HG02885 (cell line): ENCODE results near the gene BCL11B.

Experiments used
- ATAC-seq: cut with Tn5 transposase; IDR thresholded peaks from one replicate; pipeline ENCODE4 v1.9.1; 2021; ENCODE audit warnings: mild to moderate bottlenecking; ENCODE audit not compliant: unreplicated experiment, poor library complexity

BCL11B gene

DNA sequence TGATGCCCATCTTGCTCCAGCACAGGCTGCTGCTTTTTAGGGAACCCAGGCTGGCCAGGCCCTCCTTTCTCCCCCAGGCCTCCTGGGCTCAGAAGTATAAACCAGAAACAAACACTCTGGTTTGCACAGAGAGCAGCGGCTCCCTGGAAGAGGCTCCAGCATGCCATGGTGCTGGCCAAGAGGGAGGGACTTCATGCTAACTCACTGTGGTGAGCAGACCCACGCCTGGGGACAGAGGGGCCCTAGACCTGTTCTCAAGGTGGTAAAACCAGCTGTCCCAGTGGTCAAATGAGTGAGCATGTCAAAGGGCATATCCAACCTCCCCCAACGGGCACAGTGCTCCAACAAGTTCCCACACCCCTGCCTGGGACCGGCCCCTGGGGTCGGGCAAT lies 15.5 kb downstream of the BCL11B start:
- ATAC-seq, result no peak

DNA sequence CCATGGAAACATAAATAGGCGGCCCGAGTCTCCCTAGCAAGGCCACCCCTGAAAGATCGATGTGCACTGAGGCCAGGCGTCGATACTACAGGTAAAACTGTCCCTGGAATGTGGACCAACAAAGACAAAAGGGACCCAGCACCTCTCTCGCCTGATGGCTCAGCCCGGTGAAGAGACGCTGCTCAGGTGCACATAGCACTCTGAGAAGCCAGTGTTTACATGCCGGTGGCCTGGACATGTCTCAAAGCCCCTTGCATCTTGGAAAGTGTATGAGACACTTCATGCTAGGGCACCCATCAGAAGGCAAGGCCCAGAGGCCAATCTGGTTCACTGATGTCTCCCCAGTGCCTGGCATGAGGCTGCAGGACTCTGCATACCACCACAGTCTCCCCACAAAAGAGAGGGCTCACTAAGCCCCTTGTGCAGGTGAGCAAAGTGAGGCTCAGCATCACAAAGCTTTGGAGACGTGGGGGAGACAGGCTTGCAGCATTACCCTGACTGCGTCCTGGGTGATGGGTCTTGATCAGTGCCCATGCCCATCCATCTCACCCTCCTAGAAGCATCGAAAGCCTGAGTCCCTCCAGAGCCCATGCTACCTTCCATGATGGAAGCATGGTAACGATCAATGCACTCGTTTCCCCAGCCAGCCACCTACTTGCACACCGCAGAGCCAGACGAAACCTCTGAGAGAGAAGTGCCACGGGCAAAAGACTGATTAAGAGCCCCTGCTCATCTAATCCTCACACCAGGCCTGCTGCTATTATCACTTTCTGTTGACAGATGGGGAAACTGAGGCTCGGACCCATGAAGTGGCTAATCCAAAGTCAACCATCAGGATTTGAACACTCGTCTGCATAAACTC lies 16.1 kb downstream of the BCL11B start:
- ATAC-seq, result no peak

DNA sequence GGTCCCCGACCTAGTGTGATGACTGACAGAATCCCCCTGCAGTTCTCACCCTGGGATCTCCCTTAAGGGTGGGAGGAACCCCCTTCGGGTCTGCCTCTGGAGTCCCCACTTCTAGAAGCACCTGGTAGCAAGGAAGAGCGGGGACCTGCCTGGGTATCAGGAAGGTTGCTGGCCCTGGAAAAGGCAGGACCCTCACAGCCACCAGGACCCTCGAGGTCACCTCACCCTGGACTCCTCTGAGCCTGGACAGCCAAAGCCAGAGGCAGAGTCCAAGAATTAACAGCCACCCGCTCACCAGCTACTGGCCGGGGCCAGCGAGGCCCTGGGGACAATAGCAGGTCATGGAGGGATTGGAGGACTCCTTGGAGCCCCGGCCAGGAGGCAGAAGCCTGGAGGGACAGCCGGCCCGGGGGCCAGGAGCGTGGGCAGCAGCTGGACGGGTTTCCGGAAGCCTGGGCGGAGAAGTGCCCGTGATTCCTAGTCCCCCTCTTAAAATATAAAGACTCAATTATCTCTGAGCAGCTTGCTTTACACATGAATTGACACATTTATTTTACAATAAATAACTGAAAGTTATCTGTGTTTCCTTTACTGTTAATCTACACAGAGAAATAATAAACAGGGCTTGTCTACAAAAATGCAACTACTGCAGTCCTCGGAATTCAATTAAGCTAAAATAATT lies 17.5 kb downstream of the BCL11B start:
- ATAC-seq, result no peak

DNA sequence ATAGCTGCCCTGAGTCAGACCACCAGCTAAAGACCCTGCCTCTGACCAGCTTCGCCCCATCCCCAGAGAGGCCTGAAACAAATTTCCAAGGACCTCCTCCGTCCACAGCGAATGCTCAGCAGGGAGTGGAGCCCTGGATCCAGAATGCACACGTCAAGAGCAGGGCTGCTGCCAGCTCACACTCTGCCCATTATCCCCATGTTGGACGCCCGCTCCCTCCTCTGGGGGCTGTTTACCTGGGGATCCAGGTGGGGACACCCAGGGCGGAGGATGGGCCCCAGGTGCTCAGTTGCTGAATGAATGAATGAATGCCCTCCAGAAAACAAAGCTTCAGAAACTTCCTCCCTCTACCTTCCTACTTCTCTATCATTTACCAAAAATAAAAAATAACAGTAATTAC lies 18.1 kb downstream of the BCL11B start:
- ATAC-seq, result no peak

DNA sequence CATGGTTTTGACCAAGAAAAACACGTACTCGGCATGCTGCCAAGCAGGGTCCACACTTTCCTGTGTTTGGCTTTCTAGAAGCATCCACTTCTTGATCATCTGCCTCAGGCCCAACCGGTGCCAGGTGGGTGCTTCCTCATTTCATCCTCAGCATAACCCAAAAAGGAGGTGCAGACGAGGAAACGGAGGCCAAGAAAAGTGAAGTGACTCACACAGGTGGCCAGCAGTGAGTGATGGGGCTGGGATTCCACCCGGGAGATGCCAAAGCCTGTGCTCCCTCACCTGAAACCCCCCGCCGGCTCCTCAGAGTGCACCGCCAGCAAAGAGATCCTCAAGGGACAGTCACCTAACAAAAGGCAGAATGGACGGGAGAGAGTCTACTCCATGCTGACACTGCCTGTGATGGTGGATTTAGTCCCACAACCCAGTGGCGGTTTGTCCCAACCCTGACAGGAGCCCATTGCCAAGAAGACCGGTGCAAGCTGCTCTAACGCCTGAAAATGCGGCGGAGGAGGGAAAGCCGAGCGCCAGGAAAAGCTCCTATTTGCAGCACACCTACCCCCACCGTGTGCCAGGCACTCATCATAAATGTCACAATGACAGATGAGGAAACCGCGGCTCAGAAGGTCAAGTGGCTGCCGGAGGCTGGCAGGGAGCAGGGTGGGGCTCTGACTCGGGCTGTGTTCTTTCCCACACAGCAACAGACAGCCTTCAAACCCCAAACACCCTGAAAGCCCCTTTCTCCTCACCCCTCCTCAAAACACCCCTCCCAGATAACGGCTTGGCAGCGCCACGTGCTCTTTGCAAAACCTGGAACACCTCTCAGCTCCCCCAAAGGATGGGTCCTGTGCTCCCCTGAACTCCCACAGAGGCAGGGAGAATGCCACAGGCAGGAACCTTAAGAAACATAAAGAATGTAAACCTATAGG lies 18.8 kb downstream of the BCL11B start:
- ATAC-seq, result no peak

DNA sequence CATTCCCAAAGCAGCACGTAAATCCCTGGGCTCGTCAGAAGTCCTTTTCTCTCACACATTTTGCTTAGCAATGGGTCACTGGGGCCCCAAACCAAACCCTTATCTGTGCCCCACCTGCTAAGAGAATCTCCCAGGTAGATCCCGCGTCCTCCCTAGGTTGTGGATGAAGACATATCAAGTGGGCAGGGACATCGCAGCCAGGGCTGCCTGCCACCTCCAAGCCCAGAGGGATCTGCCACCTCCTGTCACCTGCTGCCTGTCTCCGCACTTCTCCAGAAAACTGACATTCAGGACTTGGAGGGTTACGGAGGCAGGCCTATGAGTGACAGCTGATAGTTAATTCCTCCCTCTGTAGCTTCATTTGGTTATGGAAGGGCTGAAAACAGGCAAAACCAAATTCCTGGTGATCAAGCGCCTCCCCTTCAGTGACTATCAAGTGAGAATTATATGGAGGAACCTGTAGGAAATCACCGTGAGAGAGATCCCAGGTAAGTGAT lies 19.5 kb downstream of the BCL11B start:
- no peak for ATAC-seq

DNA sequence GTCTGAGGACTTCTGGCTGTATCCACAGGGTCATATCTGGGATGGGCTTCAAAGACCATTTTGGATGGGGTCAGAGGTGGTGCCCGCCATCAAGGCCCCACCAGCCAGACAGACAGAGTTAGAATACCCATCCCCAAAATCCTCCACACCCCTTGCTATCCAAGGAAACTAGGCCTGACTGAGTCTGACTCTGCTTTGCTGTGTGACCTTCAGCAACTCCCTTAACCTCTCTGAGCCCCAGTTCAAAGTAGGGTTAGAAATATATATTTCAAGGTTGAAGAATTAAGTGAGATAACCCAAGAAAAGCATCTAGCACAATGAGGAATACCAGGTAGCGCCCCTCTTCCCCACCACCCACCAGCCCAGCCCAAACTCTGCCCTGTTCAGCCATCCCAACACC lies 20.3 kb downstream of the BCL11B start:
- ATAC-seq, result no peak

DNA sequence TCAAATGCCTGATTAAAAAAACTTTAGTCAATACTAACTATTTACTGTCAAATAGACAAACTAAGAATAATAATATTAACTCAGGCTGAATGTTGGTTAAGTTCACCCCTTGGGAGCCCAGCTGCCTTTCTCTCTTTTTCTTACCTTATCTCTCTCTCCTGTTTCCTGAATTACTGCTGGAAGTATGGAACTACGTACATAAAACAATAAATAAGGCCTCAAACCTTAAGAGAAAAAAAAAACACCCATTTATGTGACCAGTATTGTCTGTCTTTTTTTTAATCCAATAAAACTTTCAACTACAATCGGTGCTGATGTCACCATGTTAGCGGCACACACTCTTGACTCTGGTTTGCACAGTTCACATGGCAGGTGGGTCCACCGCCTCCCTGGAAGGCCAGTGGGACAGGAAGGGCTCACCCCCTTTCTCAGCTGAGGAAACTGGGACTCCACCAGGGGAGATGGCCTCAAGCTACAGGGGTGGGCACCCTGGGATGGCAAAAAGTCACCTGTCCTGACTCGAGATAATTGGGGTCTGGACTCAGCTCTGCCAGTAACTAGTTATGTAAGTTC lies 21.3 kb downstream of the BCL11B start:
- no peak for ATAC-seq

DNA sequence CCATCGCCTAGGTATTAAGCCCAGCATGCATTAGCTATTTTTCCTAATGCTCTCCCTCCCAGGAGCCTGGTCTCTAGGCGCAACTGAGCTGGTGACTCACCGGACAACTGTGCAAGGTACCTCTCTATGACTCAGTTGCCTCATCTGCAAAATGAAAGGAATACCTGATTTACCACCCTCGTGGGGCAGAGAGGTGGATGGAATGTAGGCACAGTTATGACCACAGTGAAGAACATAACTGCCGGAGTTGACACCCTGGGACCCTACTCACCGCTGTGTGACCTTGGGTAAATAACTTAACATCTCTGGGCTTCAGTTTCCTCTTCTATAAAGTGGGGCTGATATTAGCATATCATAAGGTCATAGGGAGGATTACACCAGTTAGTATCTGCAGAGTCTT lies 22.6 kb downstream of the BCL11B start:
- no peak for ATAC-seq

DNA sequence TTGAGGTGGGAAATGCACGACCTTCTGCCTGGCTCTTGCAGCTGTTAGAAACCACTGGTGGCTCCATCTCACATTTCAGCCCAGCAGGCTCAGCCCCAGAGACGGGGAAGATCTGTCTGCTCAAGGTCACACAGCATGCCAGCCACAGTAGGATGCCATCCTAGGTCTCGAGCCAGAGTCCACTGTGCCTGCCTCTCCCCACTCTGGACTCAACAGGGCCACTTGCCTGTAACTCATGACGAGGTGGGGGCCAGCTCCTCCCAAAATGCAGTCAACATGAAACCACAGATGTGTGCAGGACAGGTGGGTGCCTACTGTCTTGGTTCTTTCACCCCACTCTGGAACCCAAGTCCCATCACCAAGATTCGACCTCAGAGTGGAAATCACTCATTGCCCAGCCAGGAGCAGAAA lies 23.2 kb downstream of the BCL11B start:
- no peak for ATAC-seq

DNA sequence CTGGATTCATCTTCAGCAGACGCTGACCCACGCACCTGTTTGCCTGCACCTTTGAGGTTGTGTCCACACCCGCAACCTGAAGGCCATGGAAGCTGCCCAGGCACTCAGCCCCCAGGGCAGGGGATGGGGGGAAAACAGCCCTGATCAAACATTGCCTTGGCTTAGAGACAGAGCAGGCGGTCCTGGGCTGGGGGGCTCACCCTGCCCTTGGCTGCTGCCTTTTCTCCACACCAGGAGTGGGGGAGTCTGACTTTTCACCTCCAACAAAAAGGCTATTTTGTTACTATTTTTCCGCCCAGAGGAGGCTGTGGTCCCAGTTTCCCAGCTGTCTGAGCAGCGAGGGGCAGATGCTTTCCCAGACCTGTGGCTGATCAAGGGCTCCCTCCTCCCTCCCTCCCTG lies 24.2 kb downstream of the BCL11B start:
- ATAC-seq, result no peak

DNA sequence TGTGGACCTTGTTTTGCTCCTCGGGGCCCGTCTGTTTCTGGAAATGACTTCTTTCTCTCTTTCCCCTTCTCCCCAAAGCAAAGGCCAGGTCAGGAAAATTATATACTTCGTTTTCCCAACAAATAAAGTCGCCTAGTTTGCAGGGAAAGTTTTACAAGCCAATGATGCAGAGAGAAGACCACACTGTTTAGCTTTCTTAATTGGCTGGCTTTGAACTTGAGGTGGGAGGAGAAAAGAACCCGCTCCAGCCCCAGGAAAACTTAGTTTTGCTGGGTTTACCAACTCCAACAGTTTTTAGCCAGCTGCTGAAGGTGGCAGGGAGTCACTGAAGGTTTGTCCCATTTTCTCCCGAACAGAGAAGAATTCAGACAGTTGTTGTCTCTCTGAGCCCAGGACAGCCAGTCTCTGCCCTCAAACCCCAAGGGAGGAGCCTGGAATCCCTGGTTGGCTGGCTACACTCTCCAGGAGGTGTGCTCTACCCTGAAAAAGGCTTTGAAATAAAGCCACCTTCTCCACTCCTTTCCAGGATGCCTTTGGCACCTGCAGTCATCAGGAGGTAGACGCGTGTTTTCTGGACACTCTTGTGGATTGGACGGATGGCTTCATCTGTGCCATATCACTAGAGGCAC lies 24.8 kb downstream of the BCL11B start:
- no peak for ATAC-seq

DNA sequence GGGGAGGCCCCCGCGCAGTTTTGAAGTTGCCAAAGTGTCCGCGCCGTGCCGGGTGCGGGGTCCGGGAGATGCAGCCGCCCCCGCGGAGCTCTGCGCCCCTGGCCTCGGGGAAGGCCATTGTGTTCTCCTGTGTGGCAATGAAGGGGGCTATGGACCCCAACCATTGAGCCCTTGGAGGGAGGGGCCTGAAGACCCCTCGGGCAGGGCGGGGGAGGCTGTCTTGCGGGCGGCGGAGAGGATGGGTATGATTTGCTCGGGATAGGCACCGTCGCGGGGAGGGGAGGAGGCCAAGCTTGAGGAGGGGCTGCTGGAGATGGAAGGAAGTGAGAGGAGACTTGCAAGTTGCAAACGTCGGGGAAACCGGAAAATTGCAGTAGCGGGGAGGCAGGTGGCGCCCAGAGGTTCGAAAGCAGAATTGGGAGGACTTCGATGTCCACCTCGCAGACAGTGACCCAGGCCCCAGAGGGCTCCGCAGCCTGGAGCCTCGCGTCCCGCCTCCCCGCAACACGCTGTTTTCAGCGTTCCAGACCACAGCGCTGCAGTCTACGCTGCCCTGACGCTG lies 25.4 kb downstream of the BCL11B start:
- ATAC-seq, result no peak

DNA sequence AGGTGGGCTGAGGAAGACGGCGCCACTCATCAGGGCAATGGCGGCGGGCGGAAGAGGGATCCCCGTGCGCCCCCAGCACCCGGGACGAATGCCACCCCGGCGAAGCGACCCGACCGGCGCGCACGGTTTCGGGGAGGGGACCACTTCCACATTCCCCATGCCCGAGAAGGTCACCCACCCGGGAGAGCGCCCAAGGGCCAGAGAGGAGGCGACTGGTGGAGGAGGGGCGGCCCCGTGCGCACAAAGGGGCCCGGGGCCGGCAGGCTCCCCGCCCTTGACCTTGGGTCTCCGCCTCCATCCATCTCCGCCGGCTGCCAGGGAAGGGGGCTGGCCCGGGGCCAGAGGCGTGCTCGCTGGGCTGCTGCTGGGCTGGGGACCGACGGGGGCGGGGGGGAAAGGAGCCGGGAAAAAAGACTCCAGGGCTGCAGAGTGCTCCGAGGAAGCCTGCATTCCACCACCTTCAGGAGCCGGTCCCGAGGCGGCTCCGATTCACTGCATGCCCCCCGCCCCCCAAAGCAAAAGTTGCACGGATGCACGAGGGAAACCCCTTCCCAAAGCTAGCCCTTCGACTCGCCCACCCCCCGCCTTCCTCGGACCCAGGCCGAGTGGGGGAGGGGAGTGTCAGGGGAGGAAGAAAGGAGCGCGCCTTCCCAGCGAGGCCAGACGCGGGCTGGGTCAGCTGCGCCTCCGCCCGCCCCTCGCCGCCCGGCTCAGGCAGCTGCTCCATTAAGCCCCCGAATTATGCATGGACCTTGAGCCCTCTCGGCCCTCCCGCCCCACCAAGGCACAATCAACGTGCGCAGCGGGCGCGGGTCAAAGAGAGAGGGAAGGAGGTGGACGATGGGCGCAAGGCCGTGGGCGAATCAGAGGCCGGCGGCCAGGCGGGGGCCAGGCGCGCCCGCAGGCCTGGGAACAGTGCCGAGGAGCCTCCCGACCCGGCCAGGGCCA lies 26.2 kb downstream of the BCL11B start:
- ATAC-seq, result no peak

DNA sequence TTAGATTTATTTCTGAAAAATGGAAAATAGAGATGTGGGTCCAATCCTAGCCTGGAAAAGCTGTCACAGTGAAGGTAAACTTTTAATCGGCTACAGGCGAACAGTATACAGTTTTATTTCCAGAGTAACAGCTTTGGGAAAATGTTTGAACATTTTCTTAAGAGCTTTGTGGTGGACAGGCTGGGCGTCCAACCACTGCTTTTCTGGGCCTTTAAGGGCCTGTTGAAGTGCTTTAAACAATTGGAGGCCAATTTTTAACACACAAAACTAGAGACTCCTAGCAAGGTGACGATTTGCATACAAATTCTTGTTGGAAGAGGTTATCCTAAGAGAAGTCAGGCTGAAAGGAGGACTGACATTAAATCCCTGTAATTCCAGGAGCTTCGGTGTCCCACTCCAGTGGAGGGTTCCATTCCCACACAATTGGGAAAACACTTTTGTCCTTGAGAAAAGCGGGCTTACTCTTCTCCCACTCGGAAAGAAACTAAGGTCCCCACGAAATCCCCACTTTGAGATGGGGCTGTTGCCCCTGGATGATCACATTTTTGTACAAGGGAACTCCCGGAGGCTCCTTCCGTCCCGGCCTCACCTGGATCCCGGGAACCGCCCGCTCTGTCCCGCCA lies 26.9 kb downstream of the BCL11B start:
- no peak for ATAC-seq

DNA sequence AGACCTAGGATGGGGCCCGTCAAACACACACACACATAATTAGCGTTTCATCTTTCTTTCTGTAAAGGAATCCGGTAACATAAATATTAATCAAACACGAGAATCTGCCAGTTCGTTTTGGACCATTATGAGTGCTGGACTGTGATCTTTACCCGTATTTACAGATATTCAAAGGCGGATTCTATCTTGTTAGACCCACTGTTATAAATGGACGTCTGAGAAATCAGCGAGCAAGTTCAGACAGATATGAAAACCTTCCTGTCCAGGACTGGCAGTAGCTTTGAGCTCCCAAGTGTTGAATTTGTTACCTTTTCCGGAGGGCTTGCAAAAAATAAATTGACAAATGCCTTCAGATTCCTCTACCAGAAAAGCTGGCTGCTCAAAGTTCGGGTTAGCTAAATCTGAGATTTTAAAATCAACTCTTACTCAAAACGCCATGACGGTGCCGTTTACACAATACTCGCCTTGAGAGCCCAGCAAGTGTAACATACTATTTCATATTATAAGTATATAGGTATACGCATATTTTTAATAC lies 27.6 kb downstream of the BCL11B start:
- ATAC-seq, result no peak

DNA sequence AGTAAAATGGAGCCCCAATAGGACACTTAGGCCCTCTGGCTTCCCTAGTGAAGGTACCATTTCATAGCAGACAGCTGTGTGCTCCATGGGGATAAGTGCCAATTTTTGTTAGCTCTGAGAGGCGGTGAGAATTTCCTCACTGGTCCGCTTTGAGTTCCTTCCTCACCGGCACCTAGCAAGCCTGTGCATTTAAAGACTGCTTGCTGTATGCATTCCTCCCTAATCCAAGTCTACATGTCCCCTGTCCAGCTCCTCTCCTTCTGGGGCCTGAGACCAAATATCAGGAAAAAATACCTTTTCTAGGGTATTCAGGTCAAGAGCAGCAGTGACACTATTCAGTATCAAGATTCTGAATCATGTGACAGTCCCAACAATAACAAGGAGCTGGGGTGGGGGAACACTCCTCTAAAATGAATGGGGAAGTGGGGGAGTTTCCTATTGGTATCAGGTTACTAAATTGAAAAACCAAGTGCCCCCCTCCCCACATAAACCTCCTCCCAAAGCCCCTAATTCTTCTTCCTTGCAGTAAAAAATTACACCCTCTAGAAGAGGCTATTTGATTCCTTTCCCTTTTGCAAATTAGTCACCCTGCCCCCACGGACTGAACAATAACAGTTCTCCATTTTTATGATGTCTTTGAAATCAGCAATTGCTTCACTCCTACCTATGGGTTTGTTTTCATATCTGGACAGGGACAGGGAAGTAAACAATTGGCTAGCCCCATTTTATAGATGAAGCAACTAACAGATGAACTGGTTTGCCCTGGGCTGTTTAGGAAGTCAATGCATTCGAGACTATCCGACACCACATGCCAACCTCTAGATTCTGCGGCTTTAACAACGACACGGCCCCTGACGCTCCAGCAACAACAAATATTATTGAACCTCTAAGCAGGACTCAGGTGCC lies 28.9 kb downstream of the BCL11B start:
- ATAC-seq, result no peak
